Right lobe of liver (tissue), 6 donors: Measurements from ENCODE around the gene UACA. TPM values are rescaled to one million over a fixed set of nuclear protein-coding genes. Genes with fewer than 3 reads are reported as not detected.

ENCODE experiments used
- ATAC-seq, 4 donors: fragments of 200-7000 bp; cut with Tn5 transposase; one replicate each; pipeline ENCODE4 v1.9.1; 2020; ENCODE audit warnings: mild to moderate bottlenecking in 4 of 4, moderate library complexity in 4 of 4
- DNase-seq, 3 donors: peaks; one replicate each; pipeline ENCODE4 v3.0.0-alpha.2; 2020
- H3K27ac ChIP-seq, 3 donors: fragments of 200-600 bp; one replicate each; pipeline ENCODE4 v1.8.0; 2022
- H3K27me3 ChIP-seq, 2 donors: fragments of 200-600 bp; one replicate each; pipeline ENCODE4 v1.8.0; 2022
- H3K36me3 ChIP-seq, 4 donors: fragments of 200-600 bp; sonication (generic) in 1 of 4; one replicate each; pipeline versions ENCODE4 v1.5.1 to v1.8.0; 2017 to 2022; ENCODE audit warnings: control low read depth in 1 of 4
- H3K4me1 ChIP-seq, 4 donors: fragments of 200-600 bp; sonication (generic) in 1 of 4; one replicate each; pipeline versions ENCODE4 v1.5.1 to v1.8.0; 2017 to 2022; ENCODE audit warnings: control low read depth in 1 of 4
- H3K4me3 ChIP-seq, 3 donors: fragments of 200-600 bp; one replicate each; pipeline ENCODE4 v1.8.0; 2022
- H3K9me3 ChIP-seq, 4 donors: fragments of 200-600 bp; sonication (generic) in 1 of 4; one replicate each; pipeline versions ENCODE4 v1.5.1 to v1.8.0; 2017 to 2022; ENCODE audit warnings: control low read depth in 1 of 4
- CTCF ChIP-seq, 4 donors: fragments of 200-600 bp in 3 of 4; fragments of 450-650 bp in 1 of 4; IDR thresholded peaks; one replicate each; pipeline versions ENCODE4 v1.5.1 to v1.8.0; 2016 to 2022; ENCODE audit warnings: antibody characterized with exemption in 4 of 4, mild to moderate bottlenecking in 2 of 4
- POLR2A ChIP-seq: fragments of 450-650 bp; IDR thresholded peaks from one replicate; pipeline ENCODE4 v1.6.1; 2017; ENCODE audit warnings: antibody characterized with exemption, mild to moderate bottlenecking
- whole genome bisulfite sequencing: methylation state at CpG from one replicate; pipeline ENCODE4 v1.1.6; 2018; ENCODE audit warnings: low coverage, low lambda C conversion rate; ENCODE audit not compliant: insufficient coverage; ENCODE audit errors: missing lambda C conversion rate; 5-methylcytosine and 5-hydroxymethylcytosine counted together
- intact Hi-C, 2 donors: fragments of 100-400 bp; cut with DNase I; formaldehyde crosslinking; loops; one replicate each; pipeline versions ENCODE4 v1.11.2 to v1.14.1; 2022
- total RNA-seq, 6 experiments: library from RNA; depleted of rRNA in 2 of 6; stranded (reverse); fragments of >200 nt in 2 of 6; fragmentation: NEBNext Ultra II Directional in 3 of 6; extraction: Animal tissue kit (Norgen Biotek cat#: 25700) in 3 of 6; gene quantifications; one replicate each; pipeline versions ENCODE4 v1.1.0 to v1.2.4, GENCODE V29; 2016 to 2023
- donor health status: DM: no; HTN: yes; CAD: no.
- donor health status: DM: no; HTN: no; CAD: no.
- donor health status: DM: no; HTN: no; CAD: no.
- donor health status: DM: no; HTN: yes; CAD: no.
- donor health status: DM: no; HTN: yes; CAD: no.

The UACA gene
- total RNA-seq, 6 experiments from 2014 or later, result 10.1 to 22.3 (median 14.4) TPM

GRCh38 chr15:70720228-70721016 lies 42.9 kb downstream of the UACA start:
- Histone ChIP-seq H3K4me1 (peaks cover 0 to 14% (median 6%) of the 10 kb centered on the region in 4 donors), H3K9me3 (no peaks in the 10 kb centered on the region), H3K4me3 (no peak overlapping the region), H3K27me3 (no peaks in the 10 kb centered on the region), H3K27ac (no peak overlapping the region), H3K36me3 (no peaks in the 10 kb centered on the region)
- 65% methylated on average over 3 of the region's 3 CpGs for WGBS
- ATAC-seq, result no peak
- intact Hi-C loops, result no loop called here
- TF ChIP-seq CTCF (IDR thresholded peaks at IDR 0.05), result no peak
- TF ChIP-seq POLR2A, result no peak
- DNase-seq, result no peak

GRCh38 chr15:70717237-70717793 lies 46.0 kb downstream of the UACA start:
- H3K27me3 ChIP-seq, result no peaks in the 10 kb centered on the region
- intact Hi-C loops, result no loop called here
- no peaks in the 10 kb centered on the region for H3K36me3 ChIP-seq
- TF ChIP-seq CTCF (IDR thresholded peaks at IDR 0.05) (no peak), POLR2A (no peak)
- no peaks in the 10 kb centered on the region for H3K9me3 ChIP-seq
- no peak overlapping the region for H3K4me3 ChIP-seq
- DNase-seq (no peak), ATAC-seq (peak; percentile 49 to 72 (median 64))
- peaks cover 0 to 31% (median 12%) of the 10 kb centered on the region in 4 donors for H3K4me1 ChIP-seq
- H3K27ac ChIP-seq, result no peak overlapping the region

GRCh38 chr15:70715840-70716485 lies 47.4 kb downstream of the UACA start:
- no peaks in the 10 kb centered on the region for H3K36me3 ChIP-seq
- intact Hi-C loops, result no loop called here
- DNase-seq, result no peak
- TF ChIP-seq CTCF (IDR thresholded peaks at IDR 0.05) (no peak), POLR2A (no peak)
- no peak overlapping the region for H3K4me3 ChIP-seq
- WGBS, result 59% methylated on average over 5 of the region's 6 CpGs
- no peaks in the 10 kb centered on the region for H3K27me3 ChIP-seq
- peaks cover 0 to 31% (median 12%) of the 10 kb centered on the region in 4 donors for H3K4me1 ChIP-seq
- H3K9me3 ChIP-seq, result no peaks in the 10 kb centered on the region
- ATAC-seq, result peak in 1 of 4 donors; percentile 49
- H3K27ac ChIP-seq, result no peak overlapping the region

GRCh38 chr15:70714565-70714964 lies 48.8 kb downstream of the UACA start:
- Histone ChIP-seq H3K27ac (peak overlapping the region in 2 of 3 donors; percentile 16 to 28), H3K4me1 (peaks cover 0 to 31% (median 12%) of the 10 kb centered on the region in 4 donors), H3K27me3 (no peaks in the 10 kb centered on the region), H3K36me3 (no peaks in the 10 kb centered on the region), H3K4me3 (no peak overlapping the region), H3K9me3 (no peaks in the 10 kb centered on the region)
- peak; percentile 60 to 64 (median 62) for ATAC-seq
- 27% methylated on average over 3 of the region's 3 CpGs for WGBS
- intact Hi-C loops, result no loop called here
- no peak for TF ChIP-seq CTCF (IDR thresholded peaks at IDR 0.05)
- no peak for TF ChIP-seq POLR2A
- DNase-seq, result no peak
